H1 (cell line): ENCODE results near the gene SOX13. TPM values are rescaled to one million over a fixed set of nuclear protein-coding genes. Genes with fewer than 3 reads are reported as not detected.

Experiments
- CTCF ChIA-PET: fragments of 300-600 bp; sonication (Branson Sonifier 250); formaldehyde crosslinking; loops from one replicate; lab custom pipeline; 2021; ENCODE audit not compliant: partially characterized antibody; lab: Charles Lee
- POLR2A ChIA-PET: fragments of 300-600 bp; sonication (Branson Sonifier 250); formaldehyde crosslinking; loops from one replicate; lab custom pipeline; 2021; ENCODE audit warnings: inconsistent platforms; ENCODE audit not compliant: partially characterized antibody; lab: Charles Lee
- DNase-seq, 2 experiments: peaks; one replicate each; pipeline versions ENCODE4 v3.0.0 to v3.0.0-alpha.2; 2010 to 2022; ENCODE audit warnings: low spot score in 2 of 2, low read depth in 1 of 2, mixed read lengths in 1 of 2
- FAIRE-seq: peaks from 2 replicates; lab custom pipeline; 2011; peaks lifted over from hg19 to GRCh38; lab: Jason Lieb, UNC
- H2AFZ ChIP-seq: 2 replicates; pipeline ENCODE4 v1.8.1; 2012; ENCODE audit warnings: low read length, inconsistent platforms
- H2AK5ac ChIP-seq: 2 replicates; pipeline ENCODE4 v1.6.1; 2013; ENCODE audit warnings: low read depth, low read length
- H2BK120ac ChIP-seq: replicated peaks from 2 replicates; pipeline ENCODE3; 2013; ENCODE audit warnings: low read depth, low read length, inconsistent platforms
- H2BK12ac ChIP-seq: 2 replicates; pipeline ENCODE4 v1.6.1; 2013; ENCODE audit warnings: low read depth, low read length
- H2BK15ac ChIP-seq: 2 replicates; pipeline ENCODE4 v1.6.1; 2013; ENCODE audit warnings: low read length
- H2BK20ac ChIP-seq: 2 replicates; pipeline ENCODE4 v1.6.1; 2013; ENCODE audit warnings: low read length
- H2BK5ac ChIP-seq: 2 replicates; pipeline ENCODE4 v1.6.1; 2013; ENCODE audit warnings: low read depth, low read length
- H3K14ac ChIP-seq: 2 replicates; pipeline ENCODE4 v1.6.1; 2013; ENCODE audit warnings: inconsistent platforms; ENCODE audit not compliant: insufficient read length
- H3K18ac ChIP-seq: 2 replicates; pipeline ENCODE4 v1.6.1; 2013; ENCODE audit warnings: low read length; ENCODE audit errors: extremely low read depth
- H3K23ac ChIP-seq: 2 replicates; pipeline ENCODE4 v1.6.1; 2013; ENCODE audit warnings: inconsistent platforms; ENCODE audit not compliant: insufficient read length
- H3K23me2 ChIP-seq: 2 replicates; pipeline ENCODE4 v1.6.1; 2013; ENCODE audit warnings: low read depth, low read length
- H3K27ac ChIP-seq: 2 replicates; pipeline ENCODE4 v1.6.1; 2011; ENCODE audit warnings: low read depth, low read length, inconsistent platforms
- H3K27me3 ChIP-seq, 4 experiments: replicated peaks in 1 of 4; 1 replicate in 1 of 4; 2 replicates in 3 of 4; pipeline versions ENCODE4 v1.6.1 to v1.8.1; 2011 to 2013; ENCODE audit warnings: low read length in 3 of 4, mild to moderate bottlenecking in 3 of 4, inconsistent platforms in 2 of 4, mixed read lengths in 2 of 4, moderate library complexity in 1 of 4; ENCODE audit not compliant: control insufficient read depth in 3 of 4, insufficient read depth in 3 of 4; ENCODE audit errors: extremely low read depth in 1 of 4
- H3K36me3 ChIP-seq, 4 experiments: 2 replicates each; pipeline versions ENCODE4 v1.6.1 to v1.8.1; 2011 to 2013; ENCODE audit warnings: mild to moderate bottlenecking in 4 of 4, low read length in 3 of 4, moderate library complexity in 2 of 4, control low read depth in 1 of 4, inconsistent platforms in 1 of 4; ENCODE audit not compliant: insufficient read depth in 4 of 4, control insufficient read depth in 2 of 4
- H3K4ac ChIP-seq: replicated peaks from 2 replicates; pipeline ENCODE3; 2013; ENCODE audit warnings: low read length, low read depth, mixed read lengths, inconsistent platforms; ENCODE audit not compliant: insufficient read length
- H3K4me1 ChIP-seq, 4 experiments: replicated peaks in 1 of 4; 1 replicate in 1 of 4; 2 replicates in 3 of 4; pipeline versions ENCODE4 v1.6.1 to v1.8.1; 2011 to 2013; ENCODE audit warnings: low read length in 3 of 4, inconsistent platforms in 2 of 4, mixed read lengths in 1 of 4; ENCODE audit not compliant: insufficient read depth in 4 of 4, control insufficient read depth in 3 of 4
- H3K4me2 ChIP-seq, 2 experiments: 2 replicates each; pipeline versions ENCODE4 v1.6.1 to v1.8.1; 2011 to 2013; ENCODE audit warnings: low read depth in 2 of 2, low read length in 2 of 2, control low read depth in 1 of 2, inconsistent platforms in 1 of 2, mild to moderate bottlenecking in 1 of 2; ENCODE audit not compliant: insufficient read depth in 1 of 2
- H3K4me3 ChIP-seq, 4 experiments: fragments of 200-600, 300-600 bp in 1 of 4; sonication (generic), shearing (Covaris generic), sonication (Bioruptor Twin) in 1 of 4; 2 replicates each; pipeline versions ENCODE4 v1.5.1 to v1.8.1; 2011 to 2016; ENCODE audit warnings: low read length in 4 of 4, low read depth in 3 of 4, control low read depth in 2 of 4, inconsistent platforms in 2 of 4, mild to moderate bottlenecking in 2 of 4, mixed read lengths in 1 of 4, moderate library complexity in 1 of 4; ENCODE audit not compliant: insufficient read depth in 2 of 4; ENCODE audit errors: extremely low read depth in 1 of 4
- H3K56ac ChIP-seq: replicated peaks from 2 replicates; pipeline ENCODE3; 2013; ENCODE audit warnings: low read depth, mild to moderate bottlenecking, mixed read lengths, low read length, inconsistent platforms; ENCODE audit not compliant: insufficient read length
- H3K79me1 ChIP-seq: 2 replicates; pipeline ENCODE4 v1.6.1; 2013; ENCODE audit warnings: low read depth, low read length, control low read depth
- H3K79me2 ChIP-seq, 2 experiments: 2 replicates each; pipeline versions ENCODE4 v1.6.1 to v1.8.1; 2012 to 2013; ENCODE audit warnings: low read length in 2 of 2, mild to moderate bottlenecking in 2 of 2, inconsistent platforms in 1 of 2; ENCODE audit not compliant: insufficient read depth in 2 of 2, control insufficient read depth in 1 of 2
- H3K9ac ChIP-seq, 4 experiments: replicated peaks in 1 of 4; 1 replicate in 1 of 4; 2 replicates in 3 of 4; pipeline versions ENCODE4 v1.6.1 to v1.8.1; 2011 to 2013; ENCODE audit warnings: low read depth in 3 of 4, low read length in 3 of 4, control low read depth in 2 of 4, mild to moderate bottlenecking in 2 of 4, moderate library complexity in 2 of 4, inconsistent platforms in 1 of 4; ENCODE audit errors: extremely low read depth in 1 of 4
- H3K9me3 ChIP-seq, 2 experiments: 2 replicates each; pipeline versions ENCODE4 v1.6.1 to v1.8.1; 2012 to 2013; ENCODE audit warnings: mild to moderate bottlenecking in 2 of 2, moderate library complexity in 2 of 2, control low read depth in 1 of 2, inconsistent platforms in 1 of 2, low read depth in 1 of 2, low read length in 1 of 2, mixed read lengths in 1 of 2; ENCODE audit not compliant: insufficient read depth in 2 of 2
- H4K20me1 ChIP-seq, 2 experiments: replicated peaks in 1 of 2; 2 replicates each; pipeline versions ENCODE3 to v1.8.1; 2011 to 2013; ENCODE audit warnings: inconsistent platforms in 2 of 2, low read length in 2 of 2, mild to moderate bottlenecking in 1 of 2; ENCODE audit not compliant: insufficient read depth in 2 of 2, control insufficient read depth in 1 of 2
- H4K5ac ChIP-seq: 2 replicates; pipeline ENCODE4 v1.6.1; 2013; ENCODE audit warnings: low read length, low read depth, mixed read lengths, inconsistent platforms; ENCODE audit not compliant: insufficient read length
- H4K8ac ChIP-seq: 2 replicates; pipeline ENCODE4 v1.8.0; 2013; ENCODE audit warnings: mild to moderate bottlenecking, moderate library complexity, low read length, inconsistent platforms; ENCODE audit not compliant: insufficient read depth; ENCODE audit errors: extremely low read depth
- H4K91ac ChIP-seq: replicated peaks from 2 replicates; pipeline ENCODE3; 2013; ENCODE audit warnings: low read length, mixed read lengths, inconsistent platforms; ENCODE audit not compliant: insufficient read length
- CBX5 ChIP-seq: fragments of 300-800, 300-1000 bp; sonication (generic); IDR thresholded peaks from 2 replicates; pipeline ENCODE4 v1.7.1; 2016; ENCODE audit warnings: antibody characterized with exemption, low read length, low read depth
- EGR1 ChIP-seq: IDR thresholded peaks from 2 replicates; pipeline ENCODE4 v1.6.1; 2011; ENCODE audit warnings: low read depth, low read length, borderline replicate concordance
- EP300 ChIP-seq, 2 experiments: IDR thresholded peaks; 1 replicate in 1 of 2; 2 replicates in 1 of 2; pipeline ENCODE4 v1.6.1; 2011 to 2012; ENCODE audit warnings: low read depth in 2 of 2, low read length in 2 of 2, mild to moderate bottlenecking in 2 of 2, borderline replicate concordance in 1 of 2, inconsistent platforms in 1 of 2, moderate library complexity in 1 of 2
- RBBP5 ChIP-seq: IDR thresholded peaks from 2 replicates; pipeline ENCODE4 v1.7.1; 2012; ENCODE audit warnings: low read depth, mild to moderate bottlenecking, inconsistent platforms, low read length, moderate library complexity, borderline replicate concordance
- SP1 ChIP-seq: IDR thresholded peaks from 2 replicates; pipeline ENCODE4 v1.6.1; 2011; ENCODE audit warnings: low read depth, low read length
- SRF ChIP-seq: IDR thresholded peaks from 2 replicates; pipeline ENCODE4 v1.6.1; 2011; ENCODE audit warnings: mild to moderate bottlenecking, low read depth, low read length, moderate library complexity
- TBP ChIP-seq: IDR thresholded peaks from 2 replicates; pipeline ENCODE4 v1.6.1; 2011; ENCODE audit warnings: low read depth, low read length, improper control_type of control experiment
- TEAD4 ChIP-seq: IDR thresholded peaks from 2 replicates; pipeline ENCODE4 v1.6.1; 2012; ENCODE audit warnings: low read depth, low read length, inconsistent platforms, mixed read lengths
- YY1 ChIP-seq: IDR thresholded peaks from 2 replicates; pipeline ENCODE4 v1.6.1; 2011; ENCODE audit warnings: low read depth, mild to moderate bottlenecking, low read length
- WGBS, 2 experiments: shearing (Covaris generic) in 1 of 2; methylation state at CpG; one replicate each; pipeline versions ENCODE4 v1.1.6 to v1.1.7; 2013 to 2015; ENCODE audit warnings: low lambda C conversion rate in 2 of 2, mixed read lengths in 2 of 2, inconsistent platforms in 1 of 2, low coverage in 1 of 2, missing lambda C conversion rate in 1 of 2; ENCODE audit not compliant: insufficient replicate concordance in 2 of 2, insufficient coverage in 1 of 2, insufficient read length in 1 of 2; ENCODE audit errors: extremely low coverage in 1 of 2, missing lambda C conversion rate in 1 of 2; 5-methylcytosine and 5-hydroxymethylcytosine counted together
- polyA plus RNA-seq, 7 experiments: library from polyadenylated mRNA; depleted of rRNA in 3 of 7; stranded (reverse) in 5 of 7; unstranded in 2 of 7; fragments of >200 nt in 5 of 7; fragments of 200-250 nt in 2 of 7; gene quantifications; 1 replicate in 5 of 7; 2 replicates in 1 of 7; 4 replicates in 1 of 7; pipeline versions ENCODE4 v1.2.1 to v1.2.3, GENCODE V29; 2011 to 2013; ENCODE audit warnings: missing spikeins in 2 of 7, mixed read lengths in 2 of 7
- total RNA-seq: library from RNA; stranded (reverse); fragmentation: NEBNext Ultra II Directional; extraction: Animal tissue kit (Norgen Biotek cat#: 25700); gene quantifications from 2 replicates; pipeline ENCODE4 v1.2.1, GENCODE V29; 2021
- TF ChIP-seq, protein P1 (sequence below): IDR thresholded peaks from 2 replicates; pipeline ENCODE4 v1.6.1; 2011; ENCODE audit warnings: low read depth, mild to moderate bottlenecking, low read length; ENCODE audit not compliant: insufficient read depth

The SOX13 gene
- total and polyA plus RNA-seq, 2 of the 8 experiments (the other 6 are each of a cell fraction or from before 2014, with no cell fraction given) = 113 to 173 TPM

DNA sequence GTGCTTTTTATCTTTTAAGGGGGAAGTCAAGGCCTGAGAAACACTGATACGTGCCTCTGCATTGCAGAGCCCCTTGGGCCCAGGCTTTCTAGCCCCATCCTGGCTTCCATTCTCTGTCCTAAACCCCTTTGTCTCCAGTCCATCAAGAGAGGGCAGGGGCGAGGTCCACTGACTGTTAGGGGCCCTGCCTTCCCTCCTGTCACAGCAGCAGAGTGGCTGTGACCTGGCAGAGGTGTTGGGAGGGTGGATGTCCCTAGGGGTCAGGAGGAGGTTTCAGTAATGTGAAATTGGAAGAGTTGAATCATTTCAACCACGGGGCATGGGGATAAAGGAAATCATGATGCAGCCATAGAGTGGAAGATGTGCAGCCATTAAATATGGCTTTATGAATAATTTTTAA, 24.0 kb downstream of the SOX13 start:
- FAIRE-seq = no peak
- TF ChIP-seq EP300 (IDR thresholded peaks at IDR 0.05; ENCODE audit: borderline replicate concordance in 1 of 2, low read depth in 2 of 2, low read length in 2 of 2) = no peak
- TF ChIP-seq EGR1 = no peak
- no peak for TF ChIP-seq SP1
- TF ChIP-seq TBP = no peak
- TF ChIP-seq YY1 = no peak
- no peak for TF ChIP-seq RBBP5
- TF ChIP-seq CBX5 = no peak
- TF ChIP-seq, protein P1, sequence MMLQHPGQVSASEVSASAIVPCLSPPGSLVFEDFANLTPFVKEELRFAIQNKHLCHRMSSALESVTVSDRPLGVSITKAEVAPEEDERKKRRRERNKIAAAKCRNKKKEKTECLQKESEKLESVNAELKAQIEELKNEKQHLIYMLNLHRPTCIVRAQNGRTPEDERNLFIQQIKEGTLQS = no peak
- TF ChIP-seq SRF = no peak
- TF ChIP-seq TEAD4 = no peak

More for the DNA sequence above, 24.0 kb downstream of the SOX13 start:
- H3K79me1 ChIP-seq = peaks cover 38% of the 10 kb centered on the region
- H3K36me3 ChIP-seq = no peaks in the 10 kb centered on the region
- no peak overlapping the region for H4K91ac ChIP-seq
- no peak overlapping the region for H4K5ac ChIP-seq
- 100% methylated on average over 3 of the region's 3 CpGs; no CpG with 5 or more reads in 1 of the 2 experiments for WGBS, 2 experiments
- no peak overlapping the region for H2BK20ac ChIP-seq
- no peak overlapping the region for H3K4me3 ChIP-seq
- no peaks in the 10 kb centered on the region for H3K23me2 ChIP-seq
- H4K20me1 ChIP-seq = peaks cover 36 to 44% of the 10 kb centered on the region in 2 experiments
- CTCF ChIA-PET = interaction anchor here (0.6 to 1.5 kb wide), 2 partner anchors 64 to 114 kb away, joined by 3 read pairs; no protein-coding TSS in a partner anchor
- peaks cover 20 to 49% (median 32%) of the 10 kb centered on the region in 4 experiments for H3K4me1 ChIP-seq
- peaks cover 57 to 100% of the 10 kb centered on the region in 2 experiments for H3K79me2 ChIP-seq
- H3K4ac ChIP-seq = no peak overlapping the region
- no peak overlapping the region for H3K56ac ChIP-seq
- H3K4me2 ChIP-seq = no peak overlapping the region
- H3K14ac ChIP-seq = no peak overlapping the region
- H3K9me3 ChIP-seq = no peaks in the 10 kb centered on the region
- H2BK15ac ChIP-seq = no peak overlapping the region
- no peak overlapping the region for H3K27ac ChIP-seq
- no peak overlapping the region for H3K23ac ChIP-seq
- POLR2A ChIA-PET = no interaction called here
- H3K9ac ChIP-seq = no peak overlapping the region
- H2BK120ac ChIP-seq = no peak overlapping the region
- H2BK12ac ChIP-seq = no peak overlapping the region
- no peak overlapping the region for H2AK5ac ChIP-seq
- no peaks in the 10 kb centered on the region for H3K27me3 ChIP-seq
- H4K8ac ChIP-seq = no peak overlapping the region
- no peak overlapping the region for H2BK5ac ChIP-seq
- no peak overlapping the region for H3K18ac ChIP-seq
- H2AFZ ChIP-seq = no peak overlapping the region
- DNase-seq = no peak
